Smooth muscle cell of the brain vasculature (primary cell): Measurements from ENCODE around the gene KNDC1.

Experiments
- DNase-seq: peaks from one replicate; pipeline ENCODE4 v3.0.0-alpha.2; 2012; ENCODE audit warnings: low read depth, low spot score

KNDC1 gene

GRCh38 chr10:133274751-133275683 is 115.0 kb downstream of the KNDC1 start:
- no peak for DNase-seq

- no peak for DNase-seq
These were observed 115.7 kb downstream of the KNDC1 start for GRCh38 chr10:133275684-133276092.
